Ectodermal cell (in vitro differentiated cells): Measurements from ENCODE around the gene MAP2K2.

Source experiments
- H3K27ac ChIP-seq: 2 replicates; pipeline ENCODE4 v1.7.0; 2013; ENCODE audit warnings: mild to moderate bottlenecking, low read depth, low read length; ENCODE audit not compliant: insufficient read depth, poor library complexity, severe bottlenecking
- H3K27me3 ChIP-seq: 2 replicates; pipeline ENCODE4 v1.7.0; 2013; ENCODE audit warnings: mild to moderate bottlenecking, low read length; ENCODE audit not compliant: insufficient read depth, control insufficient read depth, poor library complexity, severe bottlenecking
- H3K36me3 ChIP-seq: one replicate; pipeline ENCODE4 v1.7.0; 2013; ENCODE audit warnings: low read length; ENCODE audit not compliant: control insufficient read depth, insufficient read depth
- H3K4me1 ChIP-seq: one replicate; pipeline ENCODE4 v1.7.0; 2013; ENCODE audit warnings: low read length; ENCODE audit not compliant: control insufficient read depth, insufficient read depth
- H3K4me3 ChIP-seq: 2 replicates; pipeline ENCODE4 v1.7.0; 2013; ENCODE audit warnings: low read depth, low read length, control low read depth; ENCODE audit not compliant: insufficient read depth
- H3K9me3 ChIP-seq: 2 replicates; pipeline ENCODE4 v1.7.0; 2013; ENCODE audit warnings: mild to moderate bottlenecking, low read length, moderate library complexity; ENCODE audit not compliant: control insufficient read depth
- WGBS, 2 experiments: methylation state at CpG; one replicate each; pipeline ENCODE4 v1.1.7; 2013; ENCODE audit warnings: missing lambda C conversion rate in 2 of 2; 5-methylcytosine and 5-hydroxymethylcytosine counted together

The MAP2K2 gene

DNA sequence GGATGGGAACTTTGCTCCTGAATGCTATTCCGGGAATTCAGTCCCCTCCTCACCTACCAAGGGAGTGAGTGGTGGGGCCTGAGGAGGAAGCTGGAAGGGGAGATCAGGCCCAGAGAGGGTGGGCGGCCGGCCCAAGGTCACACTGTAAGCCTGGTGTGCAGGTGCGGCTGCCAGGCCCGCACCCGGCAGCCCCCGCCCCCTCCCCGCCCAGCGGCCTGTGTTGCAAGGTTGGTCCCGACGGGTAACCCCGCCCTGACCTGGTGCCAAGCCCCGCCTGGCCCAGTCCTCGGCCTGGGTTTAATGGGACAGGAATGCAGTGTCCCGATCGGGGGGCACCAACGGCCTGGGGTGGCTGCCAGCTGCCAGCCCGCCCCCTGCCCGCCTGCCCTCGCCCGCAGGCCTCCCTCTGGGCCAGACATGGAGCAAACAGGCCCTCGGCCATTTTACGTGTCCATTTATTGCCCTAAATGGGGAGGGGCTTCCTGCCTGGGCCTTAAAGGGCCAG lies 62.7 kb downstream of the MAP2K2 start:
- Histone ChIP-seq H3K4me1 (peaks cover 12% of the 10 kb centered on the region), H3K4me3 (no peak overlapping the region)

DNA sequence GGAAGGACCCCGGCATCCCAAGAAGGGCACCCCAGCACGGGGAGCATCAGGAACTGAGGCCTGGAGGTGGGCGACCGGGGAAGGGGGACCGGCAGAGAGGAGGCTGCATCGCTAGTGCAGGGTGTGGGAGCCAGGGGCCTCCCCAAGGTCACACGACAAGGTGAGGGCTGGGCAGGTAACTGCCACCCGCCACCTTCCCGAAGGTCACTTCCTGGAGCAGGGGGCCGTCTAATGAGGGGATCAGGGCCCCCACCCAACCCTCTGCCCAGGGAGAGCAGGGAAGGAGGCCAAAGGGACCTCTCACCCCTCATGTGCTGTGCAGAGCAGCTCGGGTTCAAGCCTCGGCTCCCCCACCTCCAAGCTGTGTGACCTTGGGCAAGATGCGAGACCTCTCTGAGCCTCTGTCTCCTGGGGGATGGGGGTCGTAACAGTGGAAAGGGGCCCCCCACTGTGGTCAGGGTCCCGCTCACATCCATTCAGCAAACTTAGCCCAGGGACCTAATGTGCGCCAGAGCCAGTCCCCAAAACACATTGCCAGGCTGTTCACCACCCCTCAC lies 63.2 kb downstream of the MAP2K2 start:
- 91 to 96% methylated on average over 16 of the region's 16 CpGs for WGBS, 2 experiments
- Histone ChIP-seq H3K27me3 (no peaks in the 10 kb centered on the region), H3K4me1 (peaks cover 12% of the 10 kb centered on the region), H3K27ac (no peak overlapping the region), H3K36me3 (no peaks in the 10 kb centered on the region), H3K9me3 (no peaks in the 10 kb centered on the region), H3K4me3 (no peak overlapping the region)

More for the DNA sequence above, 62.7 kb downstream of the MAP2K2 start:
- WGBS, 2 experiments: 80 to 83% methylated on average over 23 of the region's 23 CpGs
- Histone ChIP-seq H3K27ac (no peak overlapping the region), H3K27me3 (no peaks in the 10 kb centered on the region), H3K36me3 (no peaks in the 10 kb centered on the region), H3K9me3 (no peaks in the 10 kb centered on the region)

GRCh38 chr19:4059891-4060620 lies 63.9 kb downstream of the MAP2K2 start:
- no peaks in the 10 kb centered on the region for H3K9me3 ChIP-seq
- H3K36me3 ChIP-seq: peaks cover under 1% of the 10 kb centered on the region
- peaks cover 12% of the 10 kb centered on the region for H3K4me1 ChIP-seq
- H3K27me3 ChIP-seq: no peaks in the 10 kb centered on the region
- no peak overlapping the region for H3K4me3 ChIP-seq
- no peak overlapping the region for H3K27ac ChIP-seq
- WGBS, 2 experiments: 88% methylated on average over 42 of the region's 42 CpGs

GRCh38 chr19:4059453-4059871 lies 64.5 kb downstream of the MAP2K2 start:
- no peaks in the 10 kb centered on the region for H3K9me3 ChIP-seq
- H3K36me3 ChIP-seq: peaks cover 7% of the 10 kb centered on the region
- no peaks in the 10 kb centered on the region for H3K27me3 ChIP-seq
- H3K4me3 ChIP-seq: no peak overlapping the region
- WGBS, 2 experiments: 85 to 86% methylated on average over 19 of the region's 19 CpGs
- peaks cover 10% of the 10 kb centered on the region for H3K4me1 ChIP-seq
- H3K27ac ChIP-seq: peak overlapping the region; percentile 60

GRCh38 chr19:4058693-4059452 lies 65.0 kb downstream of the MAP2K2 start:
- WGBS, 2 experiments: 85 to 87% methylated on average over 30 of the region's 30 CpGs
- Histone ChIP-seq H3K36me3 (peaks cover 9% of the 10 kb centered on the region), H3K4me3 (no peak overlapping the region), H3K9me3 (no peaks in the 10 kb centered on the region), H3K27ac (peak overlapping the region; percentile 60), H3K4me1 (peaks cover 8% of the 10 kb centered on the region), H3K27me3 (no peaks in the 10 kb centered on the region)

DNA sequence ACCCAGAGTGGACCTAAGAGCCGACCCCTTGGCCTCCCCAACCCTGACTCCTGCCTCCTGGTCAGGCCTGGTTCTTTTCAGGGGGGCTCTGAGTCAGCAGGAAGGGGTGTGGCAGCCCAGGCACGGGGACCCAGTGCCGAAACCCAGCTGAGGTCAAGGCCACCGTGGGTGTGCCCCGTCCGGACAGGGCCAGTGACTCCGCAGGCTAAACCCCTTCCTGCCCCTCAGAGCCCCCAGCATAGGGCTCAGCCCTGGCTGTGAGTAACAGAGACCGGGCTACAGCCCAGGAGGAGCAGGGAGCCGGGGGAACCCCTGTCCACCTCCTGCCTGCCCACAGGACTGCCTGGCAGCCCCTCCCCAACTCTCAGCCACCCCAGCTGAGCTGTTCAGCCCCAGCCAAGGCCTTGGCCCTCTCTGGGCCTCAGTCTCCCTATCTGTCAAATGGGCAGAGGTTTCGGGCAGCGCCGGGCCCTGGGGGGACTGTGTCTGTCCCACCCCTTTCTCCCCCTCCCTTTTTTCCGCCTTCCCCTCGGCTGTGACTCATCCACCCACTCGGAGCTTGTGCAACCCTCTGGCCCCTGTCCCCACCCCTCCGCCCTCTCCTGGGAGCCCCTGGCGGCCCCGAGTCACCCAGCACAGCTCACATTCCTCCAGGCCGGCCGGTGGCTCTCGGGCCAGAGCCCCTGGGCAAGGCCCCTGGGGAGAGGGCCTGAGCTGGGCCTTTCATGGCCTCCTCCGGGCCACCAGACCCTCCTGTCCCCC lies 65.8 kb downstream of the MAP2K2 start:
- WGBS, 2 experiments: 84 to 88% methylated on average over 22 of the region's 22 CpGs
- no peaks in the 10 kb centered on the region for H3K27me3 ChIP-seq
- peaks cover 17% of the 10 kb centered on the region for H3K36me3 ChIP-seq
- H3K4me3 ChIP-seq: no peak overlapping the region
- H3K9me3 ChIP-seq: no peaks in the 10 kb centered on the region
- H3K27ac ChIP-seq: no peak overlapping the region
- H3K4me1 ChIP-seq: peaks cover 8% of the 10 kb centered on the region

GRCh38 chr19:4055209-4055552 lies 68.7 kb downstream of the MAP2K2 start:
- no peaks in the 10 kb centered on the region for H3K27me3 ChIP-seq
- no peaks in the 10 kb centered on the region for H3K9me3 ChIP-seq
- no peak overlapping the region for H3K4me3 ChIP-seq
- WGBS, 2 experiments: 95 to 96% methylated on average over 20 of the region's 20 CpGs
- no peak overlapping the region for H3K27ac ChIP-seq
- H3K4me1 ChIP-seq: peaks cover 8% of the 10 kb centered on the region
- H3K36me3 ChIP-seq: peaks cover 21% of the 10 kb centered on the region

GRCh38 chr19:4054441-4055208 lies 69.3 kb downstream of the MAP2K2 start:
- H3K4me1 ChIP-seq: peaks cover 8% of the 10 kb centered on the region

GRCh38 chr19:4053423-4054324 lies 70.2 kb downstream of the MAP2K2 start:
- Histone ChIP-seq H3K4me1 (peaks cover 2% of the 10 kb centered on the region), H3K27me3 (no peaks in the 10 kb centered on the region), H3K36me3 (peaks cover 21% of the 10 kb centered on the region), H3K9me3 (no peaks in the 10 kb centered on the region), H3K27ac (no peak overlapping the region), H3K4me3 (no peak overlapping the region)
- WGBS, 2 experiments: 95% methylated on average over 82 of the region's 82 CpGs

More at GRCh38 chr19:4054441-4055208, 69.3 kb downstream of the MAP2K2 start:
- Histone ChIP-seq H3K27ac (no peak overlapping the region), H3K9me3 (no peaks in the 10 kb centered on the region), H3K27me3 (no peaks in the 10 kb centered on the region), H3K36me3 (peaks cover 21% of the 10 kb centered on the region), H3K4me3 (no peak overlapping the region)
- 97% methylated on average over 91 of the region's 91 CpGs for WGBS, 2 experiments
